ENCODE results near the gene PPP1R9B.
A peak's percentile ranks its signal among the peaks of the same experiment; 100 is the strongest.

Gene PPP1R9B

GRCh38 chr17:50186661-50187393 is 36.4 kb upstream of the PPP1R9B start:
- no peak for DNase-seq

DNA sequence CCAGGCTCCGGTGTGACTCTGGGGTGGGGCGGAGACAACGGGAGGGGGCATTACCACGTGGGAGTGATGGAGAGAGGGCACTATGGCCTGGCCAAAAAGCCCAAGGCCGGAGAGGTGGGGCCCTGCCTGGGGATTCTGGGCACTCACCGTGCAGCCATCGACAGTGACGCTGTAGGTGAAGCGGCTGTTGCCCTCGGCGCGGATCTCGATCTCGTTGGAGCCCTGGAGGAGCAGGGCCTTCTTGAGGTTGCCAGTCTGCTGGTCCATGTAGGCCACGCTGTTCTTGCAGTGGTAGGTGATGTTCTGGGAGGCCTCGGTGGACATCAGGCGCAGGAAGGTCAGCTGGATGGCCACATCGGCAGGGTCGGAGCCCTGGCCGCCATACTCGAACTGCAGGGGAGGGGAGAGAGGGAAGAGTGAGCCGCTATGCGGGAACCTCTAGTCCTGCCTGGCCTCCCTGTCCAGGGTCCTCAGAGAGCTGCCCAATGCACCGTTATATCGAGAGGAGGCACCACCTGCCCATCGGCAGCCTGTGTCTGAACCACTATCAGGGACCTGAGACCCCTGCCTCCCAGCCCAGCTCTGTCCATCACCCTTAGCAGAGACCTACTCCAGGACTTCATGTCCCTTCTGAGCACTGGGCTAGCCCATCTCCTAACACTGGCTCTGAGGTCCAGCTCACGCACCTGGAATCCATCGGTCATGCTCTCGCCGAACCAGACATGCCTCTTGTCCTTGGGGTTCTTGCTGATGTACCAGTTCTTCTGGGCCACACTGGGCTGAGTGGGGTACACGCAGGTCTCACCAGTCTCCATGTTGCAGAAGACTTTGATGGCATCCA is 35.4 kb upstream of the PPP1R9B start:
- no peak for DNase-seq

- DNase-seq: no peak
These were observed 34.3 kb upstream of the PPP1R9B start for GRCh38 chr17:50184611-50185398.

- no peak for DNase-seq
These were observed 33.6 kb upstream of the PPP1R9B start for GRCh38 chr17:50184064-50184463.

- no peak for DNase-seq
These were observed 33.0 kb upstream of the PPP1R9B start for GRCh38 chr17:50183421-50183994.

DNA sequence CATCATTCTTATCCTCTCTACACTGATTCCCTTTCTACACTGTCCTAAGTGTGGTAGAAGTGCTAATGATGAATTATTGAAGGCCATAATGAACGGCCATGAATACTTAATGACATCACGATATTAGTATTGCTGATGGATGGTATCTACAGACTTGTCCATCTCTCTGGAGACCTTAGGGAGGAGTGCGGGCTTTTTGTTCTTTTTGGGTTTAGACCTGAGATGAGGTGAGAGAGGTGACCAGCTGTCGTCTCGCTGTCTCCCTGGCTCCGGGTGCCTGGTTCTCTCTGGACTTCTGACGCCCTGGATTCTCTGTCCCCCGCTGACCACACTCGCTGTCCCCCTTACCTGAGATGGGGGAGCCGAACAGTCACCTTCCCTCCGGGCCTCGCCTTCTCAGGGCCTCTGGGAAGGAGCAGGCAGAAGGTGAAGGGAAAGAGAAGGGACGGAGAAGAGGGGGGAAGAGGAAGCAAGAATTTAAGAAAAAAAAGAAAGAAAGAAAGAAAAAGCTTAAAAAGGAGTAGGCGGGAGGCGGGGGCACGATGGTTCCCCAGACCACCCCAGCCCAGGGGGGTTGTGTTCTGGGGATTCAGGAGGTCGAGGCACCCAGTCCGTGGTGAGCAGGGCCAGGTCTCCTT is 32.4 kb upstream of the PPP1R9B start:
- DNase-seq: no peak

- no peak for DNase-seq
These were observed 31.4 kb upstream of the PPP1R9B start for GRCh38 chr17:50181591-50182560.

GRCh38 chr17:50181144-50181543 is 30.7 kb upstream of the PPP1R9B start:
- no peak for DNase-seq

DNA sequence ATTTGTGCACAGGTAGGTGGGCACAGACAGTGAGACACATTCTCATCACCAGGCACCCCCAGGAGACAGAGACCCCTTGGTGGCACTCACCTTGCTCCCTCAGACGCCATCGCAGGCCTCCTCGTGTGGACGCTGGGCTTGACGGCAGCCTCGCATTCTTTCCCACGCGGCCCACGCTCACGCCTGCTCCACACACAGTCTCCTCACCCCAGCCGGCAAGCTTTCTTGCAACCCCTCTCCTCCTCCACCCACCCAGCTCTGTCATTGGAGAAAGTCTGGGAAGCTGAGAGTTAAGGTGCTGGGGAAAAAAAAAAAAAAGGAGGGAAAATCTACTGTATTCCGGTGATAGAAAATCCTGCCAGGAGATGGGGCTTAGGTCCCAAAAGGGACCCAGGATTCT is 30.1 kb upstream of the PPP1R9B start:
- no peak for DNase-seq

GRCh38 chr17:50180111-50180510 is 29.6 kb upstream of the PPP1R9B start:
- no peak for DNase-seq

GRCh38 chr17:50177983-50178834 is 27.7 kb upstream of the PPP1R9B start:
- peak; percentile 56 for DNase-seq

DNA sequence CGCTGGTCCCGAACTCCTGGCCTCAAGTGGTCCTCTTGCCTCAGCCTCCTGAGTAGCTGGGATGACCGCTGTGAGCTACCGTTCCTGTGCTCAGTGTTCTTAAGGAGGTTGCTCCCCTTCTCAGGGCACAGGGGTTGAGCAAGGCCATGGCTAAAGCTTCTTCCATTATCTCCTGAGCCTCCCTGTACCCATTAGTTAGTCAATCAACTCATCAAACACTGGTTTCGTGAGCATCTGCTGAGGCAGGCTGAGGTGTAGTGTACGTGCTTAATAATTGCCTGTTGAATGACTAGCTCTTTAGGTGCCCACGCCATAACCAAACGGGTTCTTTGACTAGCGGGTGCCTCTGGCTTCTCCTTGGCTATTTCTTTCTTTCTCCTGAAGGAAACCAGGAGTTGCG is 27.0 kb upstream of the PPP1R9B start:
- DNase-seq: no peak

DNA sequence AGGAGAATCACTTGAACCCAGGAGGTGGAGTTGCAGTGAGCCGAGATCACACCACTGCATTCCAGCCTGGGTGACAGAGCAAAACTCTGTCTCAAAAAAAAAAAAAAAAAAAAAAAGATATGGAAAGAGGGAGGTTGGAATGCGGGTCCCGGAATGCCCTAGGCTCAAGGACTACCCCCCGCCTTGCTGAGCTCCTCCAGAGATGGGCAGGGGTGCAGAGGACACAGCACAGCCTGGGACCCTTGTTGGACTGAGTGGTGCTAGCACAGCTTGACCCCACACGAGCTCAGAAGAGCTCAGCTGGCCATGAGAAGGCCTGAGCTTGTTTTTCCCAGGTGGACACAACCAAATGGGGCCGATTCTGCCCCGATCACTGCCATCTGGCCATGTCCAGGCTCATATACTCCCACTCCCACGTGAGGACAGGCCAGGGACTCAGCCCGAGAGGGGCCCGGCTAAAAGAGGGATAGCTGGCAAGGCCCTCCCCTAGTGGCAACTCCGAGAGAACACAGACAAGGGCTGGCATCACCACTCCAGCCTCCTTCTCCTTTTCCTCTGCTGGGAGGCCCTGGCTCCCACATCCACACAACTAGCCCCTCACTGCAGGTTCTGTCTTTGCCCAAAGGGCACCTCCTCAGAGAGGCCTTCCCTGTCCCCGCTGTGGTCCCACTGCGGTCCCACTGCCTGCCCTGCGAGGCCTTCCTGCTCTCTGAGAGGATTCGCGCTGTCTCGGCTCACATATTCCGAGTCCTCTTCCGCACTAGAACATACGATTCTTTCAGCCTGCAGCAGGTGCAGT is 26.3 kb upstream of the PPP1R9B start:
- no peak for DNase-seq

DNA sequence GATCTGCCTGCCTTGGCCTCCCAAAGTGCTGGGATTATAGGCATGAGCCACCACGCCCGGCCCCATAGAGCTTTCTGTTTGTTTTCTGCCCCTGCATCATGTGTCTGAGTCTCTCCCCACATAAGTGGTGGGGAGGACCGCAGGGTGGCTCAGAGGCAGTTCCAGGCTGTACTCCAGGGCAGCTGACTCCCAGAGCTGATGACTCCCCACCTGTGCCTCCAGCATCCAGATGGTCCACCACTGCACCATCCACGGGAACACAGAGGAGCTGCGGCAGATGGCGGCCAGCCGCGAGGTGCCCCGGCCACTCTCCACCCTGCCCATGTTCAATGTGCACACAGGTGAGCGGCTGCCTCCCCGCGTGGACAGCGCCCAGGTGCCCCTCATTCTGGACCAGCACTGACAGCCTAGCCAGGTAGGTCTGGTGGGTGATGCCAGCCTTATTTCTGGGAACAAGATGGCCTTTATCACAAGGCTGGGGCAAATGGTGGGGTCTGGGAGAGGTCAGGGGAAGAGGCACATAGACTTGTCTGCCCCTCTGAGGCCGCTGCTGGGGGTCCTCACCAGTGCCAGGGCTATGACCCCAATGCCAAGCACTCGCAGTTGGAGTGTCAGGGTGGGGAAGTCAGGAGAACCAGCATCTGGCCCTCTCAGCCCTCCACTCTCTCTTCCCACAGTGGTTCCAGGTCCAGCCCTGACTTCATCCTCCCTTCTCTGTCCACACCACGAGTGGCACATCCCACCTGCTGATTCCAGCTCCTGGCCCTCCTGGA is 24.7 kb upstream of the PPP1R9B start:
- no peak for DNase-seq

DNA sequence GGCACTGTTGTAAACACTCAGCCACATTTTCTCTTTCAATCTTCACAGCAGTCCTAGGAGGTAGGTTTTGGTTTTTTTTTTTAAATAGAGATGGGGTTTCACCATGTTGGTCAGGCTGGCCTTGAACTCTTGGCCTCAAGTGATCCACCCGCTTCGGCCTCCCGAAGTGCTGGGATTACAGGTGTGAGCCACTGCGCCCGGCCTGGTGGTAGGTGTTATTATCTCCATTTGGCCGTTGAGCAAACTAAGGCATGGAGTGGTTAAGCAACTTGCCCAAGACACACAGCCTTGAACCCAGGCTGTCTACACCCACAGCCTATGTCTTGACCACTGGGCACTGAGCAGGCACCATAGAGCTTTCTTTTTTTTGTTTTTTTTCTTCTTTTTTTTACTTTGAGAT is 24.0 kb upstream of the PPP1R9B start:
- DNase-seq: no peak

DNA sequence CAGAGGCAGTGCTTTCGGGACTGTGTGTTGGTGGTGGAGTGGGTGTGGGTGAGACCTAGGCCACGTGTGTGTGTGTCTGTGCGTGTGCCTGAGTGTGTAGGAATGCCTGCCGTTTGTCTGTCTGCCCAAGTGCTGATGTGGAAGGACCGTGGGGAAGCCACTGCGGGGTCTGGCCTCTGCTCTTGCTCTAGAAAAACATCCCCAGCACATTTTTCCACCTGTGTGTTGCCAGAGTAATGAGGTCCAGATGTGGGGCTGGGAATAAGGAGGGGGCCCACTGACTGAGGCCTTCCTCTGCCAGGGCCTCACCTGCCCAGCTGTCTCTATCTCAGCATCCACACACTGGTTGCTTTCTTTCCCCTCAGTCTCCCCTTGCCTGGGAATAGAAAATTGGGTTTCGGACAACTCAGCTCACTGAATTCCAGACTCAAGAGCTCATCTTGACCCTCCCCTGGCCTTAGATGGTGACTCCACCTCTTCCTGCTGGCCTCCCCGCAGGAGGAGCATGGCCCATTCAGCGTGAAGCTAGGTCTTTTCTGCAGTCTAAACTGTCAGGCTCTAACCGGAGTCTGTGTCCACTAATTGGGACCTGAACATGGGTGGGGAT is 23.0 kb upstream of the PPP1R9B start:
- DNase-seq: no peak

DNA sequence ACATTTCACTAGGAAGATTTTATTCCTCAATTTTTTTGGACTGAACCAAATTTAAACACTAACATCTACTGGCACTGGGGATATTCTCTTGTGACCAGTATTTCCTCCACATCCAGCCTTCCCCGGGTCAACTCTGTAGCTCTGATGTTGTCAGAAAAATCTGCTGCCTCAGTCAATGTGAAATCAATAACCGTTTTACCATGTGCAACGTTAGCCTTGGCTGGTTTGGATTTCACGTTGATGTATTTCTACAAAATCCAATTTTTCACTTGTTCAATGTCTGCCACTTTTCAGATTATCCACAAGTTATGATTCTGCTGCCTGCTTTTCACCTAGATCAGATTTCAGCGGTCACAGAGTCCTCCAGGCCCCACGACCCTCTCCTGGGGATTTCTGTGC is 22.5 kb upstream of the PPP1R9B start:
- no peak for DNase-seq

- DNase-seq: no peak
These were observed 21.7 kb upstream of the PPP1R9B start for GRCh38 chr17:50172130-50172529.
